SW 1271 (cell line): ENCODE results near the gene COMTD1.
"Not testable (repeated sequence)": the region's sequence is repeated elsewhere in the genome, so short reads cannot be mapped to it uniquely, and the experiment has no call there.

Experiments used
- DNase-seq, 2 experiments: peaks; one replicate each; lab custom pipeline; 2025; lab: John Stamatoyannopoulos, UW

Gene COMTD1

DNA sequence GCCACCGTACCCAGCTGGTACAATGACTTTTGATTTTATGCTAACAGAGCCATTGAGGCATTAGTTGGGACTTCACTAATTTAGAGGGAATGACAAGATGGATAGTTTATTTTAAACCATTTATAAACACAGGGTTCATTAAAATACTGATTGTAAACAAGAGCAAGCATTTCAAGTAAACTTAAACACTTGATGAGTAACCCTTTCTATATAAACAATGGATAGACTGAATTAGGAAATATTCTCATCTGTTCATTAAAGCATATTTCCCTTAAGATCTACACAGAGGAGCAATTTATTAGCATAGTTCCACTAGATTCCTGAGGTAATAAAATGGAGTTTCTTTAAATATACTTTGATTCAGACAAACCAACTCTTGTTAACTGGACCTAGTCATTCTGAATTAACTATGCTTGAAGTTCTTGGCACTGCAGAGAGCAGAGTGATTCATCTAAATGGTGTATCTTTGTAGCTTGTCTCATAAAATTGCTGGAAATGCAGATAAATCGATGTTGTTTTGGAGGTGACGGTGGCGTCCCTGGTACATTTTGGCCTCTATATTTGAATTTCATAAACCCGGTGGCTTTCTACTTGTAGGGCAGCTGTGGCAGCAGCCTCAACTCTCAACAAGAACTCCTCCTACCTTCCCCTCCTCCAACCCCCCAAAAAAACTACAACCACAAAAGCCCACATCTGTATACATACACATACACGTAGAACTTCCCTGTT is 40.6 kb downstream of the COMTD1 start:
- DNase-seq, result no peak

DNA sequence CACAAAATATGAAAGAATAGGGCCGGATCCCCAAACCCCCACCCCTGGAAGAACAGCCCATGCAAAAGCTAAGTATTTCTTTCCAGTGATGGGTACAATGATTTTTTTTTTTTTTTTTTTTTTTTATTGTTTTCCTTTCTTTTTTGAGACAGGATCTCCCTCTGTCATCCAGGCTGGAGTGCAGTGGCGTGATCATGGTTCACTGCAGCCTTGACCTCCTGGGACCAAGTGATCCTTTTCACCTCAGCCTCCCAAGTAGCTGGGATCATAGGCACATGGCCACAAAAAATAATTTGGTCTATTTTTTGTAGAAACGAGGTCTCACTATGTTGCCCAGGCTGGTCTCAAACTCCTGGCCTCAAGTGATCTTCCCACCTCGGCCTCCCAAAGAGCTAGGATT is 41.1 kb downstream of the COMTD1 start:
- DNase-seq, result not testable (repeated sequence)

DNA sequence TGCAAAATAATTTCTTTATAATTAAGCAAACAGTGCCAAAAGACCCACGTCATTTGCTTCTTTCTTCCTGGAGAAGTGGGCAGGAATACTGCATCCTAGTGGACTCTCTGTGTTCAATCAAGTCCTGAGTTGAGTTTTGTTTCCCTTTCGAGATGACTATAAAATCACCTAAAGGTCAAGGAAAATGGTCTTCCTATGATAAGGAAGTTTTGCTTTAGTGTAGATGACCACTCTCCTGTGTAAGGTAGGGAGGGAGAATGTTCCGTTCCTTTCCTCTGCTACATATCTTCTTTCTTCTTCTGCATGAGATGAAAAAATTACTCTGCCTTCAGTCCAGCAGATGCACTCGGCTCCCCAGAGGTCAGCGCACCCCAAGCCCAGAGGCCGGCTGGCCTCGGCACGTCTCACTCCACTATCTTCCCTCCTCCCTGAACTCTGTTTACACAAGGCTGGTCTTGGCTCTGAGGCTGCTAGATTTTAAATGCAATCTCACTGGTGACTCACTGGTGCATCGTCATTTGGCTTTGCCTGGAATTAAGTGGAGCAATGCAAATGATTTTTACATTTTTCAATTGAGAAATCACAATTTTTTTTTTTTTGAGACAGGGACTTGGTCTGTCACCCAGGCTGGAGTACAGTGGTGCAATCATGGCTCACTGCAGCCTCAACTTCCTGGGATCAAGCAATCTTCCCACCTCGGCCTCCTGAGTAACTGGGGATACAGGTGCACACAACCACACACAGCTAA is 43.8 kb downstream of the COMTD1 start:
- DNase-seq, result no peak

DNA sequence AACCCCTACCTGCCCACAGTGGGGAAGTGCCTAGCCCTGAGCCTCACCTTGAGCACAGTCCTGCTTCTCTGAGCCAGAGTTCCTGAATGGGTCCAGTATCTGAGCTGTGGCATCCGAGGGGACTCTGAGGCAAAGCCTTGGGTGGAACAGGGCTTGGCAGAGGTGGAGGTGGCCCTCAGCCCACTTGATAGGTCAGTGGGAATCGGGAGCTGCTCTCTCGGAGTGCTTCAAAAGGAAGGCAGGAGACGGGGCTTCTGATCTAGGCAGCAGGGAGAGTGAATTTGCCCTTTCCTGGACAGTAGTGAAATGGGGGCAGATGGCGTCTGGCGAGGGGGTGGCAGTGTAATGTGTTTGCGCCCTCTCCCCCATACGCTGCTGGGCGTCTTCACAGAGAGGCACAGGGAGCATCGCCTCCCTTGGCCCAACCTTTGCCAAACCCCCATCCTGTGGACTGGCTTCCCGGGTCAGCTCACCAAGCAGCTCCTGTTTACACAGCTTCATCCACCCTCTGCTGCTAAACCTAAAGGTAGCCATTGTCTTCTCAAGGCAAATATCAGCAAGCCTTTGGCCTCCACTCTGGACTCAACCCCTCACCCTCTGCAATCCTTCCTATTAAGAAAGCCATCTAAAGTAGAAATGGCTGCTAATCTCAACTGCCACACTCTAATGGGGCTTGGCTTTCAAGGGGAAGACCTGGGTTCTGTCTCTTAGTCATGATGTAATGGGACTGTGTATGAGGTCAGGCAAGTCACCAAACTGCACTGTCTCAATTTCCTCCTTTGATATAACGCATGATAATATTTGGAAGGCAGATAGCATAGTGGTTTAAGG is 46.3 kb downstream of the COMTD1 start:
- DNase-seq, result no peak

DNA sequence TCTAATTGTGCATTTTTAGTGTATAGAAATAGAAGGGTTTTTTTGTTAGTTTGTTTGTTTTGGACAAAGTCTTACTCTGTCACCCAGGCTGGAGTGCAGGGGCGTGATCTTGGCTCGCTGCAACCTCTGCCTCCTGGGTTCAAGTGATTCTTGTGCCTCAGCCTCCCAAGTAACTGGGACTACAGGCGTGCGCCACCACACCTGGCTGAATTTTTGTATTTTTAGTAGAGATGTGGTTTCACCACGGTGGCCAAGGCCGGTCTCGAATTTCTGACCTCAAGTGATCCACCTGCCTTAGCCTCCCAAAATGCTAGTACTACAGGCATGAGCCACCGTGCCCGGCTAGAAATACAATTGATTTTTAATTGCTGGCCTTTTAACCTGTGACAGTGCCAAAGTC is 47.2 kb downstream of the COMTD1 start:
- not testable (repeated sequence) for DNase-seq

DNA sequence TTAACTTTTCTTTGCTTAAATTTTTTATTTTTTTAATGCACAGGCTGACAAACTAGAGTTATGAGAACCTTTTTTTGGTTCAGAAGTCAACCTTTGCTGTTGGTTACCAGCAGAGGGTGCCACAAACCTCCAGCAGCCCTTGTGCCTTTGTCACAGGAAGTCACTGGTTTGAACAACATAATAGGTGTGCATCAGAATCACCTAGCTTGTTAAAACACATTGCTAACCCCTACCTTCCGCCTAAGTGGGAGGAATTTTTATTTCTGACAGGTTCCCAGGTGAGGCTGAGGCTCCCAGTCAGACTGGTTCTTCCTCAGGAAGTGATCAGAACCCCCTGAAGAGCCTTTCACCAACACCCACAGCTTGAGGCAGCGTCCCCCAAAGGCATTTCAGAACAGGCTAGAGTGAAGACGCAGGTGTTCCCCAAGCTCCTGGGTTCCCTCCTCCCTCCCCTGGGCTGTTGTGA is 47.8 kb downstream of the COMTD1 start:
- peak in 1 of 2 experiments; percentile 46 for DNase-seq

DNA sequence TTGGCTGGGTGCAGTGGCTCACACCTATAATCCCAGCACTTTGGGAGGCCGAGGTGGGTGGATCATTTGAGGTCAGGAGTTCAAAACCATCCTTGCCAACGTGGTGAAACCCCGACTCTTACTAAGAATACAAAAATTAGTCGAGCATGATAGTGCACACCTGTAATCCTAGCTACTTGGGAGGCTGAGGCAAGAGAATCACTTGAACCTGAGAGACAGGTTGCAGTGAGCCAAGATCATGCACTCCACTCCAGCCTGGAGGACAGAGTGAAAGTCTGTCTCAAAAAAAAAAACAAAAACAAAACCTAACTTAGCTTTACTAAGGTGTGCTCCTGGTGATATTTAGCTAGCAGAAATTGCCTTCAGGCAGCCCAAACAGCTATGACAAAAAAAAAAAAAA is 49.4 kb downstream of the COMTD1 start:
- no peak for DNase-seq
